AG04450 (cell line): Measurements from ENCODE around the gene LTF. TPM values are rescaled to one million over a fixed set of nuclear protein-coding genes. Genes with fewer than 3 reads are reported as not detected.
"Not testable (repeated sequence)": the region's sequence is repeated elsewhere in the genome, so short reads cannot be mapped to it uniquely, and the experiment has no call there.

Experiments
- CTCF ChIA-PET: fragments of 300-600, 350-600 bp; formaldehyde crosslinking; extraction: SDS; loops from one replicate; lab custom pipeline; 2022; ENCODE audit warnings: antibody characterized with exemption, inconsistent platforms; lab: Charles Lee
- POLR2A ChIA-PET: fragments of 350-600 bp; formaldehyde crosslinking; extraction: SDS; loops from one replicate; lab custom pipeline; 2021; ENCODE audit warnings: antibody characterized with exemption, inconsistent platforms; lab: Yijun Ruan, JAX
- DNase-seq: peaks from one replicate; pipeline ENCODE4 v3.0.0-alpha.2; 2011; ENCODE audit warnings: low read depth, low spot score
- H3K27ac ChIP-seq: one replicate; pipeline ENCODE4 v1.5.1; 2012; ENCODE audit warnings: low read depth, low read length, control low read depth
- H3K27me3 ChIP-seq: one replicate; pipeline ENCODE4 v1.6.0; 2012; ENCODE audit warnings: low read length; ENCODE audit not compliant: control insufficient read depth, insufficient read depth
- H3K4me3 ChIP-seq: 2 replicates; pipeline ENCODE4 v1.5.1; 2011; ENCODE audit warnings: mild to moderate bottlenecking, low read depth, low read length, control low read depth
- H3K9me3 ChIP-seq: 2 replicates; pipeline ENCODE4 v1.5.1; 2012; ENCODE audit warnings: low read length; ENCODE audit not compliant: control insufficient read depth, insufficient read depth
- polyA plus RNA-seq: library from polyadenylated mRNA; depleted of rRNA; stranded (reverse); fragments of >200 nt; gene quantifications from 2 replicates; pipeline ENCODE4 v1.2.3, GENCODE V29; 2011
- TF ChIP-seq, protein P1 (sequence below): IDR thresholded peaks from 2 replicates; pipeline ENCODE4 v1.5.1; 2011; ENCODE audit warnings: low read depth, low read length, control low read depth, inconsistent platforms

Gene LTF
- polyA plus RNA-seq, 1 experiment: not detected

DNA sequence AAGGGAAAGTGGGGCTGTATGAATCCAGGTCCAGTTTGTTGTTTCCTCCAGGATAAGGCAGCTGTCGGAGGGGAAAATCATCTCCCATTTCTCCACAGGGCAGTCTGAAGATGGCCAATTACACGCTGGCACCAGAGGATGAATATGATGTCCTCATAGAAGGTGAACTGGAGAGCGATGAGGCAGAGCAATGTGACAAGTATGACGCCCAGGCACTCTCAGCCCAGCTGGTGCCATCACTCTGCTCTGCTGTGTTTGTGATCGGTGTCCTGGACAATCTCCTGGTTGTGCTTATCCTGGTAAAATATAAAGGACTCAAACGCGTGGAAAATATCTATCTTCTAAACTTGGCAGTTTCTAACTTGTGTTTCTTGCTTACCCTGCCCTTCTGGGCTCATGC lies 56.7 kb downstream of the LTF start:
- H3K9me3 ChIP-seq: no peaks in the 10 kb centered on the region
- ChIA-PET CTCF (no interaction called here), POLR2A (no interaction called here)
- TF ChIP-seq, protein P1, sequence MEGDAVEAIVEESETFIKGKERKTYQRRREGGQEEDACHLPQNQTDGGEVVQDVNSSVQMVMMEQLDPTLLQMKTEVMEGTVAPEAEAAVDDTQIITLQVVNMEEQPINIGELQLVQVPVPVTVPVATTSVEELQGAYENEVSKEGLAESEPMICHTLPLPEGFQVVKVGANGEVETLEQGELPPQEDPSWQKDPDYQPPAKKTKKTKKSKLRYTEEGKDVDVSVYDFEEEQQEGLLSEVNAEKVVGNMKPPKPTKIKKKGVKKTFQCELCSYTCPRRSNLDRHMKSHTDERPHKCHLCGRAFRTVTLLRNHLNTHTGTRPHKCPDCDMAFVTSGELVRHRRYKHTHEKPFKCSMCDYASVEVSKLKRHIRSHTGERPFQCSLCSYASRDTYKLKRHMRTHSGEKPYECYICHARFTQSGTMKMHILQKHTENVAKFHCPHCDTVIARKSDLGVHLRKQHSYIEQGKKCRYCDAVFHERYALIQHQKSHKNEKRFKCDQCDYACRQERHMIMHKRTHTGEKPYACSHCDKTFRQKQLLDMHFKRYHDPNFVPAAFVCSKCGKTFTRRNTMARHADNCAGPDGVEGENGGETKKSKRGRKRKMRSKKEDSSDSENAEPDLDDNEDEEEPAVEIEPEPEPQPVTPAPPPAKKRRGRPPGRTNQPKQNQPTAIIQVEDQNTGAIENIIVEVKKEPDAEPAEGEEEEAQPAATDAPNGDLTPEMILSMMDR: no peak
- H3K27ac ChIP-seq: no peak overlapping the region
- H3K27me3 ChIP-seq: no peaks in the 10 kb centered on the region
- no peak overlapping the region for H3K4me3 ChIP-seq
- no peak for DNase-seq

DNA sequence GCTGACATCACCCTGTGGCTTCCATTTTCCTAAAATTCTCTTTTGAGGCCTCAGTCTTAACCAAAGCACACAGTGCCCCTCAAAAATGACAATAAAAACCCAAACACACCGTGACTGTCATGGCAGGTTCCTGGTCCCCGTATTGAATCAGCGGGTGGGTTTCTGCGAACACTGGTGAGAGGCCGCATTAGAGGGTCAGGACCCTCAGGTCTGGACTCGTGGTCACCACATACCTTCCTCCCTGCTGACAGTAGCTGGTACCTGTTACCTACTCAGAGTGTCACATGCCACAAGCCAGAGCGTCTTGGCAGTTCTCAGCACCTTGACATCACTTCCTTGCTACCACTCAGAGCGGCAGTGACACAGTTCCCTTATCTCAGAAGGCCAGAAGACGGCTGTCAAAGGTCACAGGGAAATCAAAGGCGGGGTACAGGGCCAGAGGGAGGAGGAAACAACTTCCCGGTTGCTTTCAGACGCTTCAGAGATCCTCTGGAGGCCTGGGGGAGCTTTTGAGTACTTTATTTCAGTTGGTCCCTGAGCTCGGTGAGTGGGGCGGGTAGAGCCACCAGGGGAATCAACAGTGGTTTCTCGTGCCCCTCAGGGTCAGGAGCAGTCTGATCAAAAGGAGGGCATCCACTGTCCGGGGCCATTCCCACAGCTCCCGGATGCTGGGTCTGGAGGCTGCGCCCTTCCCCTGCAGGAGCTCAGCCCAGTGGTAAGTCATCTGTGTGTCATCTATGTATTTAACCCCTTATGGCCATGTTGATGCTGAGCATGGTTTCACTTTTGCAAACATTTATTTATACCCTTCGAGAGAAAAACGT lies 57.7 kb downstream of the LTF start, which contains the start of the genes CCR5AS and CCRL2:
Gene CCR5AS (minus strand): TSS at position 279 of the 824 bp plus-strand sequence.
Gene CCRL2 (plus strand): TSS at position 472 of the 824 bp plus-strand sequence. CDS start 821 bp downstream, outside the sequence.
- H3K4me3 ChIP-seq: no peak within 1 kb of the TSS
- ChIA-PET CTCF (interaction anchor here (0.7 kb wide), 1 partner anchor 29 kb away, joined by 3 read pairs; no protein-coding TSS in a partner anchor), POLR2A (no interaction called here)
- H3K27me3 ChIP-seq: no peaks in the 10 kb centered on the region
- no peak within 1 kb of the TSS for H3K27ac ChIP-seq
- DNase-seq: no peak
- TF ChIP-seq, protein P1: no peak
- H3K9me3 ChIP-seq: no peaks in the 10 kb centered on the region

DNA sequence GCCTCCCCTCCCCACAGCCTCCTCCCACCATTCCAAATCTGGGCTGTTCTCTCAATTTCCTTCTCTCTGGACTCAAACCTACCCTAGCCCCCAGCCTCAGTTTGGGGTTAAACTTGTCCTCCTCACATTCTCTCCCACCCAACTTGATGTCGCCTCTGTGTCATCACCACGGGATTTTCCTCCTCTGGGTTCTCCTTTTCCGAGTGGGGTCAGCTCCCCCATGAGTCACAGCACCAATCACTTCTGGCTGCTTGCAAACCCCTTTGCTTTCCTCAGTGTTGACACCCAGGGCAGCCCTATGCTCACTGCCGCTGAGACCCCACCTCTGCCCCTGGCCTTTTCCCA lies 58.3 kb downstream of the LTF start:
- ChIA-PET POLR2A (no interaction called here), CTCF (interaction anchor here (0.7 kb wide), 1 partner anchor 28 kb away, joined by 3 read pairs; no protein-coding TSS in a partner anchor)
- no peaks in the 10 kb centered on the region for H3K27me3 ChIP-seq
- H3K9me3 ChIP-seq: no peaks in the 10 kb centered on the region
- no peak overlapping the region for H3K4me3 ChIP-seq
- TF ChIP-seq, protein P1: no peak
- DNase-seq: no peak
- no peak overlapping the region for H3K27ac ChIP-seq

DNA sequence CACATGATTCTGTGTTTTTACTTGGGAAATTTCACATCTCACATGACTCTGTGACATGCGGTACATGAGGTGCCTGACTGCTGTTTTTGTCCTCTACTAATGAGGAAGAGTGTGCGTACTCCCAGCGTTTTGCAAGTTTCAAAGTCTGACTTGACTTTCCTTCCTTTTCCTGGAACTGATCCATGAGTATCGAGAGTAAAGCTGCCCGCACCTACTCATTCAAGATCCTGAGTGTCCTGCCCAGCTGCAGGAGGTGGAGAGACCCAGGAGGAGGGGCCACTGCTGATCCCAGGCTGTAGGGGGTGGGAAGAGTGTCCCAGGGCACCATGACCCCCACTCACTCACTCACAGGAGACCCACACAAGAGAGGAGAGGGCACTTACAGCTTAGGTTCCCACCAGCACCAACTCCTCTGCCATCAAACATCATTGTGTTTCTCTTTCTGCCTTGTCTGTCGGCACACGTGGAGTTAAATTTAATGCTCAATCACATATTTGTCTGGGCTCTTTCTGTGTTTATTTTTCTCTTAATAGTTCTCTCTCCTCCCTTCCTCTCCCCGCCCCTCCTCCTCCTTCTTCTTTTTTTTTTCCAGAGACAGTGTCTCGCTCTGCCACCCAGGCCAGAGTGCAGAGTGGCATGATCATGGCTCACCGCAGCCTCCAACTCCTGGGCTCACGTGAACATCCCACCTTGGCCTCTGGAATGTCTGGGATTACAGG lies 59.2 kb downstream of the LTF start:
- POLR2A ChIA-PET: no interaction called here
- DNase-seq: no peak
- CTCF ChIA-PET: no interaction called here
- no peak overlapping the region for H3K27ac ChIP-seq
- no peak overlapping the region for H3K4me3 ChIP-seq
- no peaks in the 10 kb centered on the region for H3K27me3 ChIP-seq
- TF ChIP-seq, protein P1: no peak
- no peaks in the 10 kb centered on the region for H3K9me3 ChIP-seq

DNA sequence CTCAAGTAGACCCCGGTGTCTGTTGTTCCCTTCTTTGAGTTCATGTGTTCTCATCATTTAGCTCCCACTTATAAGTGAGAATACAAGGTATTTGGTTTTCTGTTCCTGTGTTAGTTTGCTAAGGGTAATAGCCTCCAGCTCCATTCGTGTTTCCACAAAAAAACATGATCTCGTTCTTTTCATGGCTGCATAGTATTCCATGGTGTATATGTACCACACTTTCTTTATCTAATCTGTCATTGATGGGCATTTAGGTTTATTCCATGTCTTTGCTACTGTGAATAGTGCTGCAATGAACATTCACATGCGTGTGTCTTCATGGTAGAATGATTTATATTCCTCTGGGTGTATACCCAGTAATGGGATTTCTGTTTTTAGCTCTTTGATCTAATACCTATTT lies 61.8 kb downstream of the LTF start:
- H3K9me3 ChIP-seq, H3K27ac ChIP-seq, POLR2A ChIA-PET, DNase-seq, CTCF ChIA-PET, H3K4me3 ChIP-seq, H3K27me3 ChIP-seq: not testable (repeated sequence)
